OCI-LY7 (cell line): ENCODE measurements around the gene DOK1. TPM values are rescaled to one million over a fixed set of nuclear protein-coding genes. Genes with fewer than 3 reads are reported as not detected.

Experiments used
- BruUV-seq: library from RNA; stranded (reverse); fragments of 400-500 nt; replicated peaks from 2 replicates; lab custom pipeline; 2021; lab: Mats Ljungman, UMichigan
- CTCF ChIA-PET: fragments of 300-600 bp; sonication (Branson Sonifier 250); formaldehyde crosslinking; loops from one replicate; lab custom pipeline; 2022; ENCODE audit warnings: antibody characterized with exemption; ENCODE audit not compliant: unreplicated experiment; lab: Charles Lee
- POLR2A ChIA-PET: fragments of 300-600 bp; sonication (Branson Sonifier 250); formaldehyde crosslinking; loops from one replicate; lab custom pipeline; 2022; ENCODE audit warnings: antibody characterized with exemption; lab: Charles Lee
- DNase-seq: peaks from one replicate; pipeline ENCODE4 v3.0.0-alpha.2; 2015; ENCODE audit warnings: low spot score
- H2AFZ ChIP-seq: fragments of 200-600 bp; sonication (generic), shearing (Covaris generic); 2 replicates; pipeline ENCODE4 v1.6.1; 2014; ENCODE audit warnings: mild to moderate bottlenecking, antibody characterized with exemption, low read length, moderate library complexity
- H3K27ac ChIP-seq: fragments of 200-600 bp; sonication (generic); 2 replicates; pipeline ENCODE4 v1.5.1; 2014; ENCODE audit warnings: mixed run types, low read depth, mild to moderate bottlenecking, moderate library complexity, low read length, inconsistent platforms; ENCODE audit not compliant: poor library complexity, severe bottlenecking
- H3K36me3 ChIP-seq: fragments of 200-600 bp; sonication (generic); 2 replicates; pipeline ENCODE4 v1.6.1; 2014; ENCODE audit warnings: mild to moderate bottlenecking, antibody characterized with exemption, low read length, moderate library complexity, mixed read lengths; ENCODE audit not compliant: insufficient read depth
- H3K4me1 ChIP-seq: fragments of 200-600 bp; sonication (generic); 2 replicates; pipeline ENCODE4 v1.5.1; 2014; ENCODE audit warnings: mild to moderate bottlenecking, low read length; ENCODE audit not compliant: insufficient read depth, poor library complexity, severe bottlenecking
- H3K4me2 ChIP-seq: fragments of 200-600 bp; sonication (generic); 2 replicates; pipeline ENCODE4 v1.6.1; 2014; ENCODE audit warnings: mild to moderate bottlenecking, low read length
- H3K4me3 ChIP-seq: fragments of 200-600 bp; sonication (generic); 2 replicates; pipeline ENCODE4 v1.5.1; 2014; ENCODE audit warnings: mild to moderate bottlenecking, low read depth, low read length; ENCODE audit not compliant: poor library complexity, severe bottlenecking
- H3K79me2 ChIP-seq: fragments of 200-600 bp; sonication (generic); 2 replicates; pipeline ENCODE4 v1.6.1; 2016; ENCODE audit warnings: low read depth, mild to moderate bottlenecking, low read length, moderate library complexity, mixed read lengths; ENCODE audit not compliant: insufficient read depth
- H3K9me2 ChIP-seq: fragments of 200-600 bp; sonication (generic); 2 replicates; pipeline ENCODE4 v1.6.1; 2016; ENCODE audit warnings: mild to moderate bottlenecking, low read length, mixed read lengths; ENCODE audit not compliant: insufficient read depth
- H3K9me3 ChIP-seq: fragments of 200-600 bp; sonication (generic); 2 replicates; pipeline ENCODE4 v1.6.1; 2014; ENCODE audit warnings: mild to moderate bottlenecking, mixed run types, low read length, mixed read lengths
- H4K20me1 ChIP-seq: fragments of 200-600 bp; sonication (generic); 2 replicates; pipeline ENCODE4 v1.6.1; 2014; ENCODE audit warnings: mild to moderate bottlenecking, antibody characterized with exemption, low read length, moderate library complexity, mixed read lengths; ENCODE audit not compliant: insufficient read depth
- CTCF ChIP-seq: fragments of 200-600 bp; sonication (generic); conservative IDR thresholded peaks from 2 replicates; pipeline ENCODE4 v1.5.1; 2014; ENCODE audit warnings: mild to moderate bottlenecking, antibody characterized with exemption, low read length, moderate library complexity, mixed read lengths
- EZH2phosphoT487 ChIP-seq: fragments of 200-600 bp; sonication (generic); IDR thresholded peaks from 2 replicates; pipeline ENCODE4 v1.6.1; 2018; ENCODE audit warnings: low read depth, borderline replicate concordance, mild to moderate bottlenecking, mixed run types, antibody characterized with exemption, low read length, moderate library complexity, mixed read lengths
- intact Hi-C: fragments of 100-400 bp; cut with micrococcal nuclease; formaldehyde crosslinking; loops from one replicate; pipeline ENCODE4 v1.10.0; 2022; ENCODE audit not compliant: unreplicated experiment
- total RNA-seq, 2 experiments: library from RNA; depleted of rRNA in 1 of 2; stranded (reverse); fragments of >200 nt in 1 of 2; shearing (Covaris generic) in 1 of 2; gene quantifications; 2 replicates each; pipeline ENCODE4 v1.2.3, GENCODE V29; 2014 to 2022

Gene DOK1
- total RNA-seq, 2 experiments from 2014 or later: 9.5 to 13.4 TPM

- Histone ChIP-seq H4K20me1 (peaks cover 5% of the 10 kb centered on the region; the same call in 1 of the 2 replicates), H2AFZ (no peak overlapping the region), H3K36me3 (peaks cover 62% of the 10 kb centered on the region), H3K27ac (no peak overlapping the region), H3K4me3 (peak overlapping the region; percentile 98), H3K4me1 (peaks cover 33% of the 10 kb centered on the region), H3K4me2 (peak overlapping the region; percentile 95), H3K9me3 (no peaks in the 10 kb centered on the region), H3K79me2 (peaks cover 37% of the 10 kb centered on the region), H3K9me2 (no peaks in the 10 kb centered on the region)
- intact Hi-C loops: no loop called here
- TF ChIP-seq CTCF (no peak), EZH2phosphoT487 (no peak)
- ChIA-PET POLR2A (no interaction called here), CTCF (interaction anchor here (0.5 kb wide), 1 partner anchor 1179 kb away, joined by 3 read pairs; no protein-coding TSS in a partner anchor)
- DNase-seq: no peak
- TSS peak; percentile 81 for BruUV-seq
These were observed 26.8 kb upstream of the DOK1 start for GRCh38 chr2:74527741-74528140.

- H3K9me3 ChIP-seq: no peaks in the 10 kb centered on the region
- no TSS peak for BruUV-seq
- POLR2A ChIA-PET: interaction anchor here (0.6 to 2.6 kb wide), 4 partner anchors 19 to 56 kb away, joined by 3 to 14 read pairs (median 4); partner anchors contain the start of gene MRPL53
- H3K4me3 ChIP-seq: peak overlapping the region; percentile 98
- H3K27ac ChIP-seq: peak overlapping the region; percentile 67
- peak overlapping the region; percentile 95 for H3K4me2 ChIP-seq
- intact Hi-C loops: loop anchor here (1.0 kb wide), 4 partner anchors 21 to 107 kb away; partner anchors contain the start of genes C2orf81, PCGF1, TTC31 and WDR54
- H3K4me1 ChIP-seq: peaks cover 33% of the 10 kb centered on the region
- DNase-seq: peak; percentile 45
- H3K36me3 ChIP-seq: peaks cover 70% of the 10 kb centered on the region
- no peak for TF ChIP-seq EZH2phosphoT487
- TF ChIP-seq CTCF: peak; percentile 56
- peaks cover 5% of the 10 kb centered on the region; the same call in 1 of the 2 replicates for H4K20me1 ChIP-seq
- peaks cover 37% of the 10 kb centered on the region for H3K79me2 ChIP-seq
- CTCF ChIA-PET: interaction anchor here (3.6 kb wide), 1 partner anchor 47 kb away, joined by 18 read pairs; the partner anchor contains the start of genes CCDC142 and TTC31
- H2AFZ ChIP-seq: peak overlapping the region; percentile 65; the same call in 1 of the 2 replicates
- no peaks in the 10 kb centered on the region for H3K9me2 ChIP-seq
These were observed 25.7 kb upstream of the DOK1 start for GRCh38 chr2:74528600-74529356.
